Thoracic aorta endothelial cell (primary cell): Measurements from ENCODE around the gene DPH6. TPM values are rescaled to one million over a fixed set of nuclear protein-coding genes. Genes with fewer than 3 reads are reported as not detected.

ENCODE experiments used
- small RNA-seq: library from RNA; depleted of rRNA; stranded (forward); fragments of <200 nt; gene quantifications from one replicate; pipeline ENCODE3, GENCODE V24; 2012
- total RNA-seq: library from RNA; depleted of rRNA; stranded (reverse); fragments of >200 nt; gene quantifications from 2 replicates; pipeline ENCODE4 v1.2.3, GENCODE V29; 2012

The DPH6 gene
- 14.1 and 19.1 TPM in 2 replicates for total RNA-seq

GRCh38 chr15:35545824-35546510 is at the start of gene DPH6:
Gene DPH6 (minus strand): TSS chr15:35546165. CDS start chr15:35546141, 24 bp downstream.

Small RNAs within 50 kb of the gene (small RNA-seq; reads per million reads assigned to genes)
- not detected for gene AC019288.1
- gene MIR3942 = not detected
